CD14-positive monocyte (primary cell): Measurements from ENCODE around the gene CACNB4. TPM values are rescaled to one million over a fixed set of nuclear protein-coding genes. Genes with fewer than 3 reads are reported as not detected.

Source experiments
- DNase-seq, 3 donors: peaks; one replicate each; pipeline ENCODE4 v3.0.0-alpha.2; 2011 to 2022
- H2AFZ ChIP-seq: 2 replicates; pipeline ENCODE4 v1.6.0; 2012; ENCODE audit warnings: mild to moderate bottlenecking, low read depth, low read length, inconsistent platforms; ENCODE audit not compliant: insufficient read depth, poor library complexity, severe bottlenecking
- H3K27ac ChIP-seq, 2 donors: 1 replicate in 1 of 2; 2 replicates in 1 of 2; pipeline ENCODE4 v1.5.1; 2012 to 2013; ENCODE audit warnings: low read length in 2 of 2, control low read depth in 1 of 2, inconsistent platforms in 1 of 2, low read depth in 1 of 2, mild to moderate bottlenecking in 1 of 2
- H3K27me3 ChIP-seq, 2 donors: one replicate each; pipeline versions ENCODE4 v1.6.0 to v1.6.1; 2011 to 2013; ENCODE audit warnings: low read length in 2 of 2; ENCODE audit not compliant: control insufficient read depth in 2 of 2, insufficient read depth in 2 of 2
- H3K36me3 ChIP-seq, 2 donors: replicated peaks in 1 of 2; 1 replicate in 1 of 2; 2 replicates in 1 of 2; pipeline versions ENCODE4 v1.5.1 to v1.6.1; 2012 to 2013; ENCODE audit warnings: low read length in 2 of 2, control low read depth in 1 of 2, inconsistent platforms in 1 of 2, mild to moderate bottlenecking in 1 of 2; ENCODE audit not compliant: insufficient read depth in 2 of 2, control insufficient read depth in 1 of 2
- H3K4me1 ChIP-seq, 2 donors: 1 replicate in 1 of 2; 2 replicates in 1 of 2; pipeline versions ENCODE4 v1.5.1 to v1.6.1; 2012 to 2013; ENCODE audit warnings: low read length in 2 of 2, control low read depth in 1 of 2, inconsistent platforms in 1 of 2, mild to moderate bottlenecking in 1 of 2, moderate library complexity in 1 of 2; ENCODE audit not compliant: insufficient read depth in 2 of 2, control insufficient read depth in 1 of 2
- H3K4me2 ChIP-seq: replicated peaks from 2 replicates; pipeline ENCODE3; 2012; ENCODE audit warnings: low read length, moderate library complexity, mild to moderate bottlenecking; ENCODE audit not compliant: poor library complexity, severe bottlenecking; ENCODE audit errors: extremely low read depth
- H3K4me3 ChIP-seq, 3 experiments: fragments of 200-600 bp in 1 of 3; sonication (generic) in 1 of 3; replicated peaks in 1 of 3; 1 replicate in 2 of 3; 2 replicates in 1 of 3; pipeline ENCODE4 v1.5.1; 2011 to 2013; ENCODE audit warnings: low read length in 3 of 3, mild to moderate bottlenecking in 3 of 3, control low read depth in 2 of 3, low read depth in 2 of 3, inconsistent platforms in 1 of 3, moderate library complexity in 1 of 3
- H3K79me2 ChIP-seq: 2 replicates; pipeline ENCODE4 v1.6.0; 2012; ENCODE audit warnings: mild to moderate bottlenecking, control low read depth, inconsistent platforms, low read length, moderate library complexity; ENCODE audit not compliant: insufficient read depth
- H3K9ac ChIP-seq: 2 replicates; pipeline ENCODE4 v1.6.0; 2017; ENCODE audit warnings: low read length, mild to moderate bottlenecking; ENCODE audit not compliant: insufficient read depth, poor library complexity, severe bottlenecking
- H3K9me3 ChIP-seq, 2 donors: replicated peaks in 1 of 2; 1 replicate in 1 of 2; 2 replicates in 1 of 2; pipeline versions ENCODE4 v1.5.1 to v1.6.1; 2012 to 2013; ENCODE audit warnings: low read length in 2 of 2, control low read depth in 1 of 2; ENCODE audit not compliant: control insufficient read depth in 1 of 2, insufficient read depth in 1 of 2
- H4K20me1 ChIP-seq: 2 replicates; pipeline ENCODE4 v1.6.0; 2012; ENCODE audit warnings: mild to moderate bottlenecking, low read length, control low read depth, moderate library complexity; ENCODE audit not compliant: insufficient read depth
- H3K27ac Mint-ChIP-seq, 7 donors: one replicate each; pipeline ENCODE4 v1.8.0; 2020; ENCODE audit warnings: mild to moderate bottlenecking in 7 of 7, mixed read lengths in 7 of 7, moderate library complexity in 6 of 7, inconsistent platforms in 2 of 7
- H3K27me3 Mint-ChIP-seq, 3 donors: one replicate each; pipeline ENCODE4 v1.8.0; 2021 to 2022; ENCODE audit warnings: low read depth in 3 of 3, mild to moderate bottlenecking in 3 of 3, mixed read lengths in 3 of 3, moderate library complexity in 3 of 3, inconsistent platforms in 1 of 3
- H3K36me3 Mint-ChIP-seq, 2 donors: one replicate each; pipeline ENCODE4 v1.8.0; 2020; ENCODE audit warnings: mixed read lengths in 2 of 2, inconsistent platforms in 1 of 2, mild to moderate bottlenecking in 1 of 2
- H3K4me1 Mint-ChIP-seq: one replicate; pipeline ENCODE4 v1.8.0; 2020; ENCODE audit warnings: mild to moderate bottlenecking, mixed read lengths
- H3K4me3 Mint-ChIP-seq, 2 donors: one replicate each; pipeline ENCODE4 v1.8.0; 2020; ENCODE audit warnings: mild to moderate bottlenecking in 2 of 2, mixed read lengths in 2 of 2, moderate library complexity in 1 of 2
- H3K9me3 Mint-ChIP-seq, 7 donors: one replicate each; pipeline ENCODE4 v1.8.0; 2020 to 2022; ENCODE audit warnings: mixed read lengths in 7 of 7, mild to moderate bottlenecking in 6 of 7, moderate library complexity in 6 of 7, inconsistent platforms in 2 of 7
- CTCF ChIP-seq: fragments of 200-600 bp; IDR thresholded peaks from one replicate; pipeline ENCODE4 v1.8.0; 2022; ENCODE audit warnings: antibody characterized with exemption, mild to moderate bottlenecking
- WGBS: methylation state at CpG from one replicate; pipeline ENCODE4 v1.1.5; 2013; ENCODE audit warnings: missing lambda C conversion rate; ENCODE audit not compliant: insufficient coverage; 5-methylcytosine and 5-hydroxymethylcytosine counted together
- intact Hi-C, 2 donors: fragments of 100-400 bp; cut with micrococcal nuclease; formaldehyde crosslinking; loops; one replicate each; pipeline versions ENCODE4 v1.15.0 to v1.15.1; 2023
- polyA plus RNA-seq, 3 donors: library from polyadenylated mRNA; depleted of rRNA in 1 of 3; unstranded in 2 of 3; stranded (reverse) in 1 of 3; fragments of 300-500 nt in 2 of 3; fragments of >200 nt in 1 of 3; fragmentation: Illumina TruSeq in 2 of 3; gene quantifications; 1 replicate in 2 of 3; 2 replicates in 1 of 3; pipeline ENCODE4 v1.2.3, GENCODE V29; 2012 to 2021

CACNB4 gene
- polyA plus RNA-seq, 3 donors = 0.44 to 1.9 (median 1.1) TPM

- no peaks in the 10 kb centered on the region for H3K79me2 ChIP-seq
- Mint-ChIP-seq H3K4me1 (no peaks in the 10 kb centered on the region), H3K27ac (no peak overlapping the region), H3K27me3 (peaks cover 0 to 2% (median 0%) of the 10 kb centered on the region in 3 donors), H3K9me3 (no peaks in the 10 kb centered on the region), H3K36me3 (peaks cover 0 to 2% of the 10 kb centered on the region in 2 donors), H3K4me3 (no peak overlapping the region)
- H4K20me1 ChIP-seq = no peaks in the 10 kb centered on the region
- no peaks in the 10 kb centered on the region for H3K27me3 ChIP-seq
- intact Hi-C loops = no loop called here
- no peak overlapping the region for H3K9ac ChIP-seq
- no peaks in the 10 kb centered on the region for H3K36me3 ChIP-seq
- no CpG with 5 or more reads among the region's 3 CpGs for WGBS
- no peak overlapping the region for H2AFZ ChIP-seq
- no peak for TF ChIP-seq CTCF
- H3K4me3 ChIP-seq = no peak overlapping the region
- H3K27ac ChIP-seq = no peak overlapping the region
- H3K4me2 ChIP-seq = no peak overlapping the region
- no peaks in the 10 kb centered on the region for H3K9me3 ChIP-seq
- DNase-seq = no peak
- H3K4me1 ChIP-seq = no peaks in the 10 kb centered on the region
Measured at GRCh38 chr2:151851761-151852160, 247.1 kb downstream of the CACNB4 start.

GRCh38 chr2:151849413-151850010 is 249.3 kb downstream of the CACNB4 start:
- Mint-ChIP-seq H3K9me3 (no peaks in the 10 kb centered on the region), H3K36me3 (peaks cover 0 to 2% of the 10 kb centered on the region in 2 donors), H3K4me3 (no peak overlapping the region), H3K4me1 (peaks cover under 1% of the 10 kb centered on the region), H3K27ac (no peak overlapping the region), H3K27me3 (peaks cover 0 to 2% (median 0%) of the 10 kb centered on the region in 3 donors)
- Histone ChIP-seq H3K4me2 (no peak overlapping the region), H3K36me3 (no peaks in the 10 kb centered on the region), H3K79me2 (no peaks in the 10 kb centered on the region), H3K4me1 (peaks cover 1 to 3% of the 10 kb centered on the region in 2 donors), H3K9ac (no peak overlapping the region), H2AFZ (no peak overlapping the region), H3K4me3 (no peak overlapping the region), H4K20me1 (no peaks in the 10 kb centered on the region), H3K27me3 (no peaks in the 10 kb centered on the region), H3K27ac (no peak overlapping the region), H3K9me3 (no peaks in the 10 kb centered on the region)
- no peak for DNase-seq
- intact Hi-C loops = no loop called here
- TF ChIP-seq CTCF = no peak
- 100% methylated on average over 2 of the region's 4 CpGs for WGBS
